ENCODE data around the gene PDAP1. TPM values are rescaled to one million over a fixed set of nuclear protein-coding genes. Genes with fewer than 3 reads are reported as not detected.

The PDAP1 gene
- total and polyA plus RNA-seq, 2 of the 13 experiments (the other 11 are each of a cell fraction or from before 2014, with no cell fraction given) = 13.0 to 100 TPM

DNA sequence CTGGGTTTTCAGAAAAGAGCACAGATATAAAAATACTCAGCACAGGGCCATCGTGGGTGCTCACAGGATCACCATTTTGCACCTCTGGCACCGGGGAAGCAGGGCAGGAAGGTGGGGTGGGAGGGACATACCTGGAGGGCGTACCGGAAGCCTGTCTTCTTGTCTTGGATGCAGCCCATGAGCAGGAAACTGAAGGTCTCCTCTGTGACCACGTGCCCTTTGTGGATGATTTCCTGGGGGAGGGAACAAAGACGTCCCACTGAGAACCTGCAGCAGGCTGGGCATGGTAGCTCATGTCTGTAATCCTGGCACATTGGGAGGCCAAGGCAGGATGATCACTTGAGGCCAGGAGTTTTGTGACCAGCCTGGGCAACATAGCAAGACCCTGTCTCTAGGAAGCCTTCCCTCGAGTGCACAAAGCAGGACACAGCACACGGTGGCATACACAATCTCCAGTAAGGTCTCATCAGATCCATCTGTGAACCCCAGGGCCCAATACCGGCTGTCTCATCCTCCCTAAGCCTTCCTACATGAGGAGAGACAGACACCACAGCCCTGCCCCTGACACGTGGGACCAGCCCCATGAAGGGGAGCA is 20.7 kb upstream of the PDAP1 start (continued):
- TF ChIP-seq, protein P1, sequence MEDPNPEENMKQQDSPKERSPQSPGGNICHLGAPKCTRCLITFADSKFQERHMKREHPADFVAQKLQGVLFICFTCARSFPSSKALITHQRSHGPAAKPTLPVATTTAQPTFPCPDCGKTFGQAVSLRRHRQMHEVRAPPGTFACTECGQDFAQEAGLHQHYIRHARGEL (CRISPR knock-in tag; IDR thresholded peaks at IDR 0.05) = no peak
- TF ChIP-seq ZNF746 (CRISPR knock-in tag; IDR thresholded peaks at IDR 0.05) (no peak), ZBTB7B (CRISPR knock-in tag; IDR thresholded peaks at IDR 0.05) (no peak), NFE2L1 (CRISPR knock-in tag; IDR thresholded peaks at IDR 0.05; ENCODE audit: borderline replicate concordance) (no peak), ZKSCAN5 (CRISPR knock-in tag; IDR thresholded peaks at IDR 0.05) (no peak)

DNA sequence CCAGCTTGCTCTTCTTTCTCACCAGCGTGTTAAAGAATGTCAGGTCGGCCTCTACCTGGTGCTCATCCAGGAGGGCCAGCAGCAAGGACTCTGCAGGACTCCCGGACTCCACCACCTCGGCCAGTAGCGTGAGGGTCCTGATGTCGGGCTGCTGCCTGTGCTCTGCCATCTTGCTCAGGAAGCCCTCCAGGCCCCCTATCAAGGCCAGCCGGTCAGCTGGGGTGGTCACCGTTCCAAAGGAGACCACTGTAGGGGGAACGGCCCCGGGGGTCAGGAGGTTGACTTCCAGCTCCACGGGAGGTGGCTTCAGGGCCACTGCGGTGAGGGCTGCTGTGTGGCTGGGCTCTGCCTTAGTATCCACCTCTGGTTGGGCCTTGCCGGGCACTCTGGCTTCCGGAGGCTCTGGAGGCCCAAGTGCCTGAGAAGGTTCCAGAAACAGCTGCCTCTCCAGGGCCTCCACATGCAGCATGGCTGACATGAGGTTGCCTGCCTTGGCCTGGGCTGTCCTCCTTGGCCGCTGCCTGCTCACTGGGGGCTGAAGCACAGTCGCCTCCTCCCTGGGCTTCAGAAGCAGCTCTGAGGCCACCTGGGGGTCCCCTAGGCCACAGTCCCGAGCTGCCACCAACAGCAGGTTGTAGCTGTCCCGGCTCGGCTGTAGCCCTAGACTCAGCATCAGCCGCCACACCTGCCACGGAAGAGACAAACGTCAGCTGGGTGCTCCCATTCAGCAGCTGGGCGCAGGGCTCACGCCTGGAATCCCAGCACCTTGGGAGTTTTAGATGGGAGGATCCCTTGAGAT is 16.7 kb upstream of the PDAP1 start:
- Histone ChIP-seq H3K4me3 (replicated peaks in 1 of 3; ENCODE audit: insufficient read depth in 1 of 3, low read depth in 2 of 3, low read length in 3 of 3) (no peak overlapping the region), H2AFZ (ENCODE audit: low read length) (no peak overlapping the region), H3K36me3 (replicated peaks in 1 of 2; ENCODE audit: control insufficient read depth in 1 of 2, insufficient read depth in 2 of 2, low read length in 2 of 2) (peaks cover 17 to 41% of the 10 kb centered on the region in 2 experiments), H3K9ac (ENCODE audit: insufficient read depth, low read depth, low read length) (no peak overlapping the region), H3K9me3 (ENCODE audit: low read length) (no peaks in the 10 kb centered on the region), H3K79me2 (ENCODE audit: insufficient read depth, low read length) (no peaks in the 10 kb centered on the region), H4K20me1 (ENCODE audit: insufficient read depth, low read length) (no peaks in the 10 kb centered on the region), H3K4me2 (ENCODE audit: low read depth, low read length) (no peak overlapping the region), H3K4me1 (ENCODE audit: insufficient read depth, low read length) (no peaks in the 10 kb centered on the region), H3K27ac (ENCODE audit: extremely low read length, insufficient read depth, low read length) (no peak overlapping the region), H3K27me3 (ENCODE audit: control insufficient read depth in 1 of 2, insufficient read depth in 2 of 2, low read length in 2 of 2) (no peaks in the 10 kb centered on the region)
- WGBS (ENCODE audit: low lambda C conversion rate) = 94% methylated on average over 8 of the region's 24 CpGs
- in situ Hi-C loops (cut with HindIII; ENCODE audit: extremely low pct_ligation_motif_present, low pct_unique_long_range_greater_than_20kb) (no loop called here), intact Hi-C loops (cut with micrococcal nuclease; ENCODE audit: unreplicated experiment) (no loop called here)
- no peak for ATAC-seq
- no peak for DNase-seq (ENCODE audit: low spot score)
- ChIA-PET CTCF (ENCODE audit: low intra/inter-chr PET ratio, low total read pairs) (no interaction called here), POLR2A (interaction anchor here (1.7 kb wide), 1 partner anchor 13 kb away, joined by 4 read pairs; the partner anchor contains the start of genes CPSF4 and PTCD1)
- TF ChIP-seq REXO4 (CRISPR knock-in tag; IDR thresholded peaks at IDR 0.05; ENCODE audit: borderline replicate concordance) (no peak), ZNF567 (CRISPR knock-in tag; IDR thresholded peaks at IDR 0.05; ENCODE audit: borderline replicate concordance) (no peak), RXRB (CRISPR knock-in tag; IDR thresholded peaks at IDR 0.05; ENCODE audit: borderline replicate concordance) (no peak), ZNF225 (CRISPR knock-in tag; IDR thresholded peaks at IDR 0.05) (no peak), HNRNPLL (IDR thresholded peaks at IDR 0.05; ENCODE audit: low read depth, low read length, poor library complexity, severe bottlenecking) (no peak), ZNF644 (CRISPR knock-in tag; IDR thresholded peaks at IDR 0.05; ENCODE audit: low read depth) (no peak), ZNF597 (CRISPR knock-in tag; IDR thresholded peaks at IDR 0.05) (no peak), ZNF510 (CRISPR knock-in tag; IDR thresholded peaks at IDR 0.05; ENCODE audit: low read depth) (no peak), ZNF766 (CRISPR knock-in tag; IDR thresholded peaks at IDR 0.05; ENCODE audit: borderline replicate concordance) (no peak), FOXA3 (CRISPR knock-in tag; IDR thresholded peaks at IDR 0.05) (no peak), EP300 (IDR thresholded peaks at IDR 0.05; ENCODE audit: low read depth in 2 of 2, low read length in 2 of 2) (no peak), EP300 (CRISPR knock-in tag; IDR thresholded peaks at IDR 0.05; ENCODE audit: borderline replicate concordance) (no peak), NFKBIZ (CRISPR knock-in tag; IDR thresholded peaks at IDR 0.05) (no peak)
- FAIRE-seq = no peak
- BruUV-seq (replicated peaks) = no TSS peak
